Measurements from ENCODE around the gene SPAG17. TPM values are rescaled to one million over a fixed set of nuclear protein-coding genes. Genes with fewer than 3 reads are reported as not detected.

The SPAG17 gene
- total and polyA plus RNA-seq, 2 experiments from 2014 or later = 0.36 to 1.7 TPM

GRCh38 chr1:118042501-118042900 lies 142.5 kb downstream of the SPAG17 start:
- WGBS (ENCODE audit: low lambda C conversion rate, missing lambda C conversion rate) = 79% methylated on average over 2 of the region's 2 CpGs
- Histone ChIP-seq H3K9me2 (replicated peaks; ENCODE audit: insufficient read depth) (no peaks in the 10 kb centered on the region), H3K4me3 (no peak overlapping the region), H3K36me3 (replicated peaks; ENCODE audit: insufficient read depth, low read depth) (no peaks in the 10 kb centered on the region), H3K4me2 (no peak overlapping the region), H2AFZ (no peak overlapping the region), H3K9me3 (ENCODE audit: low read depth) (no peaks in the 10 kb centered on the region), H3K79me2 (no peaks in the 10 kb centered on the region), H4K20me1 (ENCODE audit: insufficient read depth, poor library complexity, severe bottlenecking) (no peaks in the 10 kb centered on the region), H3K27ac (no peak overlapping the region), H3K27me3 (no peaks in the 10 kb centered on the region), H3K4me1 (ENCODE audit: insufficient read depth) (no peaks in the 10 kb centered on the region)
- DNase-seq (ENCODE audit: low spot score) = no peak
- no peak for TF ChIP-seq EZH2phosphoT487 (IDR thresholded peaks at IDR 0.05; ENCODE audit: low read depth, severe bottlenecking, unreplicated experiment)
- TF ChIP-seq CTCF (IDR thresholded peaks at IDR 0.05; ENCODE audit: poor library complexity) = no peak
- TF ChIP-seq EZH2 (IDR thresholded peaks at IDR 0.05; ENCODE audit: borderline replicate concordance) = no peak

- Histone ChIP-seq H3K79me2 (no peaks in the 10 kb centered on the region), H3K27ac (no peak overlapping the region), H3K4me1 (ENCODE audit: insufficient read depth) (no peaks in the 10 kb centered on the region), H3K4me3 (no peak overlapping the region), H3K4me2 (no peak overlapping the region), H3K9me3 (ENCODE audit: low read depth) (no peaks in the 10 kb centered on the region), H3K9me2 (replicated peaks; ENCODE audit: insufficient read depth) (no peaks in the 10 kb centered on the region), H2AFZ (no peak overlapping the region), H3K36me3 (replicated peaks; ENCODE audit: insufficient read depth, low read depth) (no peaks in the 10 kb centered on the region), H3K27me3 (no peaks in the 10 kb centered on the region), H4K20me1 (ENCODE audit: insufficient read depth, poor library complexity, severe bottlenecking) (no peaks in the 10 kb centered on the region)
- WGBS (ENCODE audit: low lambda C conversion rate, missing lambda C conversion rate) = 64% methylated on average over 3 of the region's 3 CpGs
- no peak for TF ChIP-seq EZH2 (IDR thresholded peaks at IDR 0.05; ENCODE audit: borderline replicate concordance)
- no peak for TF ChIP-seq EZH2phosphoT487 (IDR thresholded peaks at IDR 0.05; ENCODE audit: low read depth, severe bottlenecking, unreplicated experiment)
- no peak for TF ChIP-seq CTCF (IDR thresholded peaks at IDR 0.05; ENCODE audit: poor library complexity)
- DNase-seq (ENCODE audit: low spot score) = no peak
Measured at GRCh38 chr1:118039170-118039569, 145.9 kb downstream of the SPAG17 start.

- no peak overlapping the region for H3K4me2 ChIP-seq
Measured at GRCh38 chr1:118032883-118033282, 152.1 kb downstream of the SPAG17 start.

More at GRCh38 chr1:118032883-118033282, 152.1 kb downstream of the SPAG17 start:
- H4K20me1 ChIP-seq (ENCODE audit: insufficient read depth, poor library complexity, severe bottlenecking) = no peaks in the 10 kb centered on the region
- H3K4me1 ChIP-seq (ENCODE audit: insufficient read depth) = no peaks in the 10 kb centered on the region
- no peaks in the 10 kb centered on the region for H3K79me2 ChIP-seq
- H3K27ac ChIP-seq = no peak overlapping the region
- no peaks in the 10 kb centered on the region for H3K9me3 ChIP-seq (ENCODE audit: low read depth)
- H3K9me2 ChIP-seq (replicated peaks; ENCODE audit: insufficient read depth) = no peaks in the 10 kb centered on the region
- no peaks in the 10 kb centered on the region for H3K36me3 ChIP-seq (replicated peaks; ENCODE audit: insufficient read depth, low read depth)
- H3K4me3 ChIP-seq = no peak overlapping the region
- H3K27me3 ChIP-seq = no peaks in the 10 kb centered on the region
- H2AFZ ChIP-seq = no peak overlapping the region
- DNase-seq (ENCODE audit: low spot score) = no peak
- TF ChIP-seq CTCF (IDR thresholded peaks at IDR 0.05; ENCODE audit: poor library complexity) (no peak), EZH2 (IDR thresholded peaks at IDR 0.05; ENCODE audit: borderline replicate concordance) (no peak), EZH2phosphoT487 (IDR thresholded peaks at IDR 0.05; ENCODE audit: low read depth, severe bottlenecking, unreplicated experiment) (no peak)
- WGBS (ENCODE audit: low lambda C conversion rate, missing lambda C conversion rate) = 87% methylated on average over 1 of the region's 1 CpG

Measured in hepatocyte (in vitro differentiated cells).